Suprapubic skin (tissue), 4 donors: ENCODE measurements around the gene BCKDHA.

ENCODE experiments used
- EP300 ChIP-seq: sonication (generic); formaldehyde crosslinking; IDR thresholded peaks from one replicate; pipeline ENCODE4 v1.6.1; 2017; ENCODE audit warnings: antibody characterized with exemption
- POLR2A ChIP-seq, 2 donors: fragments of 450-650 bp; IDR thresholded peaks; one replicate each; pipeline ENCODE4 v1.6.1; 2017; ENCODE audit warnings: antibody characterized with exemption in 2 of 2, mild to moderate bottlenecking in 2 of 2, moderate library complexity in 2 of 2
- POLR2AphosphoS5 ChIP-seq, 3 donors: sonication (generic); formaldehyde crosslinking; IDR thresholded peaks; one replicate each; pipeline ENCODE4 v1.6.1; 2017; ENCODE audit warnings: antibody characterized with exemption in 3 of 3
- TF ChIP-seq, protein P1 (sequence below), 2 donors: fragments of 200-600 bp in 1 of 2; fragments of 450-650 bp in 1 of 2; sonication (generic) in 1 of 2; IDR thresholded peaks; one replicate each; pipeline ENCODE4 v1.5.1; 2016 to 2019; ENCODE audit warnings: antibody characterized with exemption in 2 of 2, mild to moderate bottlenecking in 1 of 2, moderate library complexity in 1 of 2

GRCh38 chr19:41399091-41399490, 1.5 kb downstream of the BCKDHA start:
- TF ChIP-seq POLR2A (IDR thresholded peaks at IDR 0.05) (no peak), EP300 (no peak), POLR2AphosphoS5 (IDR thresholded peaks at IDR 0.05) (no peak)
- TF ChIP-seq, protein P1, sequence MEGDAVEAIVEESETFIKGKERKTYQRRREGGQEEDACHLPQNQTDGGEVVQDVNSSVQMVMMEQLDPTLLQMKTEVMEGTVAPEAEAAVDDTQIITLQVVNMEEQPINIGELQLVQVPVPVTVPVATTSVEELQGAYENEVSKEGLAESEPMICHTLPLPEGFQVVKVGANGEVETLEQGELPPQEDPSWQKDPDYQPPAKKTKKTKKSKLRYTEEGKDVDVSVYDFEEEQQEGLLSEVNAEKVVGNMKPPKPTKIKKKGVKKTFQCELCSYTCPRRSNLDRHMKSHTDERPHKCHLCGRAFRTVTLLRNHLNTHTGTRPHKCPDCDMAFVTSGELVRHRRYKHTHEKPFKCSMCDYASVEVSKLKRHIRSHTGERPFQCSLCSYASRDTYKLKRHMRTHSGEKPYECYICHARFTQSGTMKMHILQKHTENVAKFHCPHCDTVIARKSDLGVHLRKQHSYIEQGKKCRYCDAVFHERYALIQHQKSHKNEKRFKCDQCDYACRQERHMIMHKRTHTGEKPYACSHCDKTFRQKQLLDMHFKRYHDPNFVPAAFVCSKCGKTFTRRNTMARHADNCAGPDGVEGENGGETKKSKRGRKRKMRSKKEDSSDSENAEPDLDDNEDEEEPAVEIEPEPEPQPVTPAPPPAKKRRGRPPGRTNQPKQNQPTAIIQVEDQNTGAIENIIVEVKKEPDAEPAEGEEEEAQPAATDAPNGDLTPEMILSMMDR (IDR thresholded peaks at IDR 0.05): no peak
